Neural cell (in vitro differentiated cells): ENCODE data around the gene DUSP7. TPM values are rescaled to one million over a fixed set of nuclear protein-coding genes. Genes with fewer than 3 reads are reported as not detected.

ENCODE experiments used
- H2AFZ ChIP-seq: fragments of 200-600, 300-800 bp; sonication (generic), shearing (Covaris generic); 2 replicates; pipeline ENCODE4 v1.6.0; 2014; ENCODE audit warnings: low read depth, mild to moderate bottlenecking, antibody characterized with exemption, low read length, moderate library complexity
- H3F3A ChIP-seq: fragments of 200-600 bp; shearing (Covaris generic); 2 replicates; pipeline ENCODE4 v1.6.1; 2016; ENCODE audit warnings: mild to moderate bottlenecking, moderate library complexity, mixed read lengths, antibody characterized with exemption, low read length; ENCODE audit not compliant: insufficient read depth, poor library complexity, severe bottlenecking
- H3K27ac ChIP-seq: fragments of 200-600, 300-800 bp; sonication (generic), shearing (Covaris generic); 2 replicates; pipeline ENCODE4 v1.5.1; 2014; ENCODE audit warnings: mild to moderate bottlenecking, low read length, moderate library complexity
- H3K27me3 ChIP-seq: fragments of 300-800, 200-600 bp; sonication (generic), shearing (Covaris generic); 2 replicates; pipeline ENCODE4 v1.6.0; 2014; ENCODE audit warnings: mild to moderate bottlenecking, low read depth, low read length, moderate library complexity; ENCODE audit not compliant: insufficient read depth
- H3K36me3 ChIP-seq: fragments of 300-800, 200-600 bp; sonication (generic), shearing (Covaris generic); 2 replicates; pipeline ENCODE4 v1.5.1; 2014; ENCODE audit warnings: mild to moderate bottlenecking, antibody characterized with exemption, low read length, moderate library complexity; ENCODE audit not compliant: insufficient read depth
- H3K4me2 ChIP-seq: fragments of 300-800, 200-600 bp; sonication (generic), shearing (Covaris generic); 2 replicates; pipeline ENCODE4 v1.6.0; 2014; ENCODE audit warnings: mild to moderate bottlenecking, low read length
- H3K4me3 ChIP-seq: fragments of 300-800, 200-600 bp; sonication (generic), shearing (Covaris generic); 2 replicates; pipeline ENCODE4 v1.5.1; 2014; ENCODE audit warnings: mild to moderate bottlenecking, low read length, moderate library complexity
- H3K79me2 ChIP-seq: fragments of 200-600 bp; shearing (Covaris generic); replicated peaks from 2 replicates; pipeline ENCODE4 v1.6.0; 2014; ENCODE audit warnings: mild to moderate bottlenecking, low read length, moderate library complexity; ENCODE audit not compliant: insufficient read depth
- H3K9ac ChIP-seq: fragments of 300-800, 200-600 bp; sonication (generic), shearing (Covaris generic); 2 replicates; pipeline ENCODE4 v1.6.1; 2016; ENCODE audit warnings: mild to moderate bottlenecking, low read length, mixed read lengths
- H3K9me2 ChIP-seq: fragments of 200-600 bp; shearing (Covaris generic); 2 replicates; pipeline ENCODE4 v1.6.1; 2016; ENCODE audit warnings: mild to moderate bottlenecking, low read length, mixed read lengths; ENCODE audit not compliant: insufficient read depth
- H3K9me3 ChIP-seq: fragments of 200-600, 300-800 bp; sonication (generic), shearing (Covaris generic); 2 replicates; pipeline ENCODE4 v1.6.1; 2016; ENCODE audit warnings: mild to moderate bottlenecking, mixed run types, low read length, moderate library complexity, mixed read lengths
- H4K20me1 ChIP-seq: fragments of 200-600 bp; shearing (Covaris generic); 2 replicates; pipeline ENCODE4 v1.6.1; 2016; ENCODE audit warnings: mild to moderate bottlenecking, mixed run types; ENCODE audit not compliant: insufficient read depth
- CTCF ChIP-seq: fragments of 450-650 bp; IDR thresholded peaks from 2 replicates; pipeline ENCODE4 v1.5.1; 2014; ENCODE audit warnings: antibody characterized with exemption, mild to moderate bottlenecking, moderate library complexity; ENCODE audit not compliant: poor library complexity, severe bottlenecking
- EP300 ChIP-seq: fragments of 450-650 bp; conservative IDR thresholded peaks from 2 replicates; pipeline ENCODE4 v1.6.1; 2014; ENCODE audit warnings: antibody characterized with exemption, mild to moderate bottlenecking, moderate library complexity; ENCODE audit not compliant: poor library complexity, severe bottlenecking
- EZH2 ChIP-seq: fragments of 200-600, 300-800 bp; shearing (Covaris generic), sonication (generic); IDR thresholded peaks from 2 replicates; pipeline ENCODE4 v1.6.1; 2014; ENCODE audit warnings: antibody characterized with exemption, low read length, borderline replicate concordance, mild to moderate bottlenecking; ENCODE audit not compliant: insufficient read depth, poor library complexity, severe bottlenecking
- MXI1 ChIP-seq: fragments of 450-650 bp; conservative IDR thresholded peaks from 2 replicates; pipeline ENCODE4 v1.6.1; 2014; ENCODE audit warnings: antibody characterized with exemption, mild to moderate bottlenecking; ENCODE audit not compliant: poor library complexity, severe bottlenecking
- POLR2AphosphoS5 ChIP-seq: IDR thresholded peaks from 2 replicates; pipeline ENCODE4 v1.6.1; 2012
- RAD21 ChIP-seq: fragments of 450-650 bp; conservative IDR thresholded peaks from 2 replicates; pipeline ENCODE4 v1.6.1; 2014; ENCODE audit warnings: antibody characterized with exemption, mild to moderate bottlenecking, moderate library complexity
- REST ChIP-seq: IDR thresholded peaks from 2 replicates; pipeline ENCODE4 v1.6.1; 2012; ENCODE audit warnings: borderline replicate concordance
- SMC3 ChIP-seq: fragments of 450-650 bp; conservative IDR thresholded peaks from 2 replicates; pipeline ENCODE4 v1.6.1; 2014; ENCODE audit warnings: antibody characterized with exemption, mild to moderate bottlenecking, moderate library complexity; ENCODE audit not compliant: poor library complexity
- TAF1 ChIP-seq: IDR thresholded peaks from 2 replicates; pipeline ENCODE4 v1.6.1; 2012; ENCODE audit warnings: low read depth
- polyA plus RNA-seq: library from polyadenylated mRNA; depleted of rRNA; stranded (reverse); fragments of >200 nt; gene quantifications from 2 replicates; pipeline ENCODE4 v1.2.3, GENCODE V29; 2014

Gene DUSP7
- polyA plus RNA-seq, 1 donor from 2014 or later = 8.5 TPM

- Histone ChIP-seq H3K4me2 (no peak overlapping the region), H3K9me2 (no peaks in the 10 kb centered on the region), H3K79me2 (no peaks in the 10 kb centered on the region), H3K27me3 (no peaks in the 10 kb centered on the region), H3K27ac (no peak overlapping the region), H3K36me3 (no peaks in the 10 kb centered on the region), H3K9me3 (no peaks in the 10 kb centered on the region), H3K9ac (no peak overlapping the region), H4K20me1 (no peaks in the 10 kb centered on the region), H2AFZ (no peak overlapping the region), H3K4me3 (no peak overlapping the region), H3F3A (no peaks in the 10 kb centered on the region)
- no peak for TF ChIP-seq EP300
- no peak for TF ChIP-seq CTCF
- no peak for TF ChIP-seq MXI1
- TF ChIP-seq RAD21 = no peak
- no peak for TF ChIP-seq EZH2
- TF ChIP-seq TAF1 = no peak
- no peak for TF ChIP-seq SMC3
- TF ChIP-seq POLR2AphosphoS5 = no peak
- TF ChIP-seq REST = no peak
Measured at GRCh38 chr3:52061121-52061910, 4.9 kb upstream of the DUSP7 start.

DNA sequence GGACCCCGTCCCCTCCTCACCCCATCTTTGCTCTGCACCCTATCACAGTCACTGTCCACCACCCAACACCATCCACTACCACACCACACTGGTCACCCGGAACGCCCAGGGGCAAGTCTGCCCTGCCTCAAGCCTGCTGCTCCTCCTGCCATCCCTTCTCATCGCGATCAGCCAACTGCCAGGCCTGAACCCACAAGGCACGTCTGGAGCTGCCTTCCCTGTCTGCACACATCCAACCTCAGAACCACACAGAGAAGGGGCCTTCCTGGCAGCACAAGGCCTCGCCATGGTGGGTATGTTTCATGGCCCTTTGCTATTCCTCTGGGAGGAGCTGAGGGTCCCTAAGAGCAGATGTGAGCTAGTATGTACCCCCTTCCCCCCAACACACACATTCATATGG is 3.4 kb upstream of the DUSP7 start:
- no peaks in the 10 kb centered on the region for H4K20me1 ChIP-seq
- H3K27ac ChIP-seq = no peak overlapping the region
- H3K36me3 ChIP-seq = no peaks in the 10 kb centered on the region
- H3K9ac ChIP-seq = no peak overlapping the region
- H3K9me3 ChIP-seq = no peaks in the 10 kb centered on the region
- no peaks in the 10 kb centered on the region for H3F3A ChIP-seq
- H3K4me2 ChIP-seq = no peak overlapping the region
- H3K9me2 ChIP-seq = no peaks in the 10 kb centered on the region
- H2AFZ ChIP-seq = no peak overlapping the region
- no peak overlapping the region for H3K4me3 ChIP-seq
- H3K27me3 ChIP-seq = no peaks in the 10 kb centered on the region
- peaks cover 7% of the 10 kb centered on the region for H3K79me2 ChIP-seq
- TF ChIP-seq MXI1 (no peak), TAF1 (no peak), CTCF (no peak), SMC3 (no peak), EZH2 (no peak), RAD21 (no peak), EP300 (no peak)
